NCI-H1417 (cell line): ENCODE data around the gene KDM4B.
"Not testable (repeated sequence)": the region's sequence is repeated elsewhere in the genome, so short reads cannot be mapped to it uniquely, and the experiment has no call there.

Source experiments
- DNase-seq, 3 experiments: peaks; one replicate each; lab custom pipeline; 2025; lab: John Stamatoyannopoulos, UW

KDM4B gene

GRCh38 chr19:5150902-5151741, 182.2 kb downstream of the KDM4B start:
- no peak for DNase-seq

GRCh38 chr19:5152013-5152763, 183.3 kb downstream of the KDM4B start:
- no peak for DNase-seq

- no peak for DNase-seq
These were observed 184.0 kb downstream of the KDM4B start for GRCh38 chr19:5152767-5153532.

GRCh38 chr19:5153601-5154128, 184.8 kb downstream of the KDM4B start:
- no peak for DNase-seq

GRCh38 chr19:5154129-5154798, 185.4 kb downstream of the KDM4B start:
- peak in 1 of 3 experiments; percentile 32 for DNase-seq

GRCh38 chr19:5154799-5155426, 186.0 kb downstream of the KDM4B start:
- no peak for DNase-seq

- no peak for DNase-seq
These were observed 186.8 kb downstream of the KDM4B start for GRCh38 chr19:5155586-5156210.

GRCh38 chr19:5156231-5156986, 187.5 kb downstream of the KDM4B start:
- no peak for DNase-seq

GRCh38 chr19:5157186-5157585, 188.3 kb downstream of the KDM4B start:
- DNase-seq, result no peak

GRCh38 chr19:5158549-5159134, 189.7 kb downstream of the KDM4B start:
- DNase-seq, result not testable (repeated sequence)

- DNase-seq, result not testable (repeated sequence)
These were observed 191.4 kb downstream of the KDM4B start for GRCh38 chr19:5160158-5160795.

GRCh38 chr19:5164845-5165696, 196.2 kb downstream of the KDM4B start:
- DNase-seq, result not testable (repeated sequence)

GRCh38 chr19:5165697-5166019, 196.7 kb downstream of the KDM4B start:
- DNase-seq, result no peak

- DNase-seq, result no peak
These were observed 197.3 kb downstream of the KDM4B start for GRCh38 chr19:5166262-5166661.

GRCh38 chr19:5170329-5170745, 201.4 kb downstream of the KDM4B start:
- DNase-seq, result no peak

- DNase-seq, result no peak
These were observed 202.8 kb downstream of the KDM4B start for GRCh38 chr19:5171711-5172110.

GRCh38 chr19:5172859-5173630, 204.1 kb downstream of the KDM4B start:
- no peak for DNase-seq
